ENCODE measurements around the gene C1QL1.

C1QL1 gene

GRCh38 chr17:44969144-44969780, 1.2 kb upstream of the C1QL1 start:
- Histone ChIP-seq H3K4me1 (ENCODE audit: insufficient read depth, low read length) (peaks cover 9% of the 10 kb centered on the region), H3K9ac (ENCODE audit: low read depth, low read length) (peak overlapping the region; percentile 56; the same call in 1 of the 2 replicates), H3K27ac (ENCODE audit: low read length) (no peak overlapping the region), H3K27me3 (ENCODE audit: insufficient read depth, low read length, poor library complexity) (peaks cover 41% of the 10 kb centered on the region), H3K9me3 (ENCODE audit: insufficient read depth, low read length, severe bottlenecking) (no peaks in the 10 kb centered on the region), H3K79me2 (ENCODE audit: insufficient read depth, low read length) (no peaks in the 10 kb centered on the region), H3K4me3 (ENCODE audit: low read depth in 1 of 2, low read length in 2 of 2) (peak overlapping the region in 1 of 2 experiments; percentile 61; a peak in 1 of 4 replicates), H3K4me2 (ENCODE audit: insufficient read depth, low read length) (peak overlapping the region; percentile 93), H2AFZ (ENCODE audit: low read depth, low read length) (no peak overlapping the region; the same call in 1 of the 2 replicates), H4K20me1 (ENCODE audit: insufficient read depth, low read length) (0 out of 2 replicates have a peak, but pooled peaks cover 3% of the 10 kb centered on the region), H3K36me3 (ENCODE audit: insufficient read depth, low read length) (no peaks in the 10 kb centered on the region)
- DNase-seq = no peak
- ATAC-seq (ENCODE audit: insufficient read depth, low read depth) = no peak
- TF ChIP-seq EZH2 (IDR thresholded peaks at IDR 0.05; ENCODE audit: borderline replicate concordance, low read depth, low read length, severe bottlenecking) = peak; percentile 67
- TF ChIP-seq CTCF (IDR thresholded peaks at IDR 0.05; ENCODE audit: borderline replicate concordance, extremely low read depth, low read length, poor library complexity, severe bottlenecking) = no peak

- no peak for ATAC-seq (ENCODE audit: insufficient read depth, low read depth)
These were observed 237 bp downstream of the C1QL1 start for GRCh38 chr17:44967907-44968224.

GRCh38 chr17:44967026-44967906, 837 bp downstream of the C1QL1 start:
- ATAC-seq (ENCODE audit: insufficient read depth, low read depth) (no peak), DNase-seq (no peak)
- Histone ChIP-seq H3K9ac (ENCODE audit: low read depth, low read length) (no peak overlapping the region), H3K4me3 (ENCODE audit: low read depth in 1 of 2, low read length in 2 of 2) (no peak overlapping the region), H3K4me1 (ENCODE audit: insufficient read depth, low read length) (peaks cover 9% of the 10 kb centered on the region), H3K36me3 (ENCODE audit: insufficient read depth, low read length) (no peaks in the 10 kb centered on the region), H3K9me3 (ENCODE audit: insufficient read depth, low read length, severe bottlenecking) (no peaks in the 10 kb centered on the region), H4K20me1 (ENCODE audit: insufficient read depth, low read length) (peaks cover 3% of the 10 kb centered on the region; the same call in 1 of the 2 replicates), H3K27me3 (ENCODE audit: insufficient read depth, low read length, poor library complexity) (peaks cover 38% of the 10 kb centered on the region), H3K79me2 (ENCODE audit: insufficient read depth, low read length) (no peaks in the 10 kb centered on the region), H3K27ac (ENCODE audit: low read length) (no peak overlapping the region), H3K4me2 (ENCODE audit: insufficient read depth, low read length) (no peak overlapping the region), H2AFZ (ENCODE audit: low read depth, low read length) (no peak overlapping the region)
- no peak for TF ChIP-seq CTCF (IDR thresholded peaks at IDR 0.05; ENCODE audit: borderline replicate concordance, extremely low read depth, low read length, poor library complexity, severe bottlenecking)

More at GRCh38 chr17:44967907-44968224, 237 bp downstream of the C1QL1 start:
- Histone ChIP-seq H3K27me3 (ENCODE audit: insufficient read depth, low read length, poor library complexity) (peaks cover 41% of the 10 kb centered on the region), H3K9me3 (ENCODE audit: insufficient read depth, low read length, severe bottlenecking) (no peaks in the 10 kb centered on the region), H4K20me1 (ENCODE audit: insufficient read depth, low read length) (peaks cover 3% of the 10 kb centered on the region; the same call in 1 of the 2 replicates), H3K4me3 (ENCODE audit: low read depth in 1 of 2, low read length in 2 of 2) (no peak overlapping the region; a peak in 1 of 4 replicates), H3K4me1 (ENCODE audit: insufficient read depth, low read length) (peaks cover 9% of the 10 kb centered on the region), H3K79me2 (ENCODE audit: insufficient read depth, low read length) (no peaks in the 10 kb centered on the region), H3K9ac (ENCODE audit: low read depth, low read length) (no peak overlapping the region), H2AFZ (ENCODE audit: low read depth, low read length) (no peak overlapping the region), H3K27ac (ENCODE audit: low read length) (no peak overlapping the region), H3K36me3 (ENCODE audit: insufficient read depth, low read length) (no peaks in the 10 kb centered on the region), H3K4me2 (ENCODE audit: insufficient read depth, low read length) (peak overlapping the region; percentile 93)
- TF ChIP-seq EZH2 (IDR thresholded peaks at IDR 0.05; ENCODE audit: borderline replicate concordance, low read depth, low read length, severe bottlenecking) = no peak
- no peak for TF ChIP-seq CTCF (IDR thresholded peaks at IDR 0.05; ENCODE audit: borderline replicate concordance, extremely low read depth, low read length, poor library complexity, severe bottlenecking)
- DNase-seq = no peak
